ENCODE results near the gene CYP2D6.
"Not testable (repeated sequence)": the region's sequence is repeated elsewhere in the genome, so short reads cannot be mapped to it uniquely, and the experiment has no call there.

The CYP2D6 gene

DNA sequence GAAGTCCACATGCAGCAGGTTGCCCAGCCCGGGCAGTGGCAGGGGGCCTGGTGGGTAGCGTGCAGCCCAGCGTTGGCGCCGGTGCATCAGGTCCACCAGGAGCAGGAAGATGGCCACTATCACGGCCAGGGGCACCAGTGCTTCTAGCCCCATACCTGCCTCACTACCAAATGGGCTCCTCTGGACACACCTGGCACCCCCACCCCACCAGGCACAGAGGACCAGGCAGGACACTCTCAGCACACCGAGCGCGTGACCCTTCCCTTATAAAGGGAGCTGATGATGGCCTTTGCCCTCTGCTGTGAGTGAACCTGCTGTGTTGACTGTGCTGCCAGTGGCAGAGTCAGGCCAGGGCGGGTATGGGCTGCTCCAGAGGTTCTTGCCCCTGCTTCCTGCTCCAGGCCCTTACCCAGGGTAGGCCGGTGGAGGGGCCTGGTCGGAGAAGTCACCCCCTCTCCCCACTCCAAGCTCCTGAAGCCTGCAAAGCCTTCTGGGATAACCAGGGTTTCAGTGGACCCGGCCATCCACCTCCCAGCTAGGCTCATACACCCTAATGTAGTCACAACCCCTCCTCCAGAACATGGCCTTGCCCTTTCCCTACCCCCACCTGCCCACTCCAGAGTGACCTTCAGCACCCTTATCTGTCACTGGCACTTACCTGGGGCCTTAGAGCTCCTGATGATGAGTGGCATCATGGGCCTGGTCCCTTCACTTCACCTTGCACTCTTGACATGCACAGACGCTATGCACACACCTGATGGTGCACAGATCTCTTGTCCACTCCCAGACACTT lies at the start of gene CYP2D6:
TSS of gene CYP2D6 (minus strand) at position 172 of the 793 bp plus-strand sequence. CDS start at position 153, 19 bp downstream.
- TF ChIP-seq GATA3, GATA2 (IDR thresholded peaks at IDR 0.05; ENCODE audit: low read depth, low read length): not testable (repeated sequence)

DNA sequence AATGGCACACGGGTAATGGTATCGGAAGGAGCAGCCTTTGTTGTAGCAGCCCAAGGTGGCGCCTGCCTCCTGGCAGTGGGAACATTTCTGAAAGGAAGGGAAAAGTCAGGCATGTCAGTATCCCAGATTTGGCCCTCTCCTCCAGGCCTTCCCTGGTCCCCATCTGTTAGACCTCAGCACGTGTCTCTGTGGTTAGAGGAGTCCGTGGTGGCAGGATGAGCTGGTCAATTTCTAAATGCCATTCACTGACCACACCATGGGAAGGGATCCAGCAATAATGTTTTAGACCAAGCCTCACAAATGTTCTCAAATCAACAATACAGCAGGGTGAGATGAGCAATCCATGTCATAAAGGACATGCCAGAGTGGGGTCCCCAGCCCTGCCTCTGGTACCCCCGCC lies 49.0 kb upstream of the CYP2D6 start:
- no peak for TF ChIP-seq GATA3 (IDR thresholded peaks at IDR 0.05; ENCODE audit: low read depth, low read length)
- TF ChIP-seq GATA2 (IDR thresholded peaks at IDR 0.05; ENCODE audit: low read depth, low read length) = no peak

GRCh38 chr22:42178910-42179519 lies 48.4 kb upstream of the CYP2D6 start:
- no peak for TF ChIP-seq GATA2 (IDR thresholded peaks at IDR 0.05; ENCODE audit: low read depth, low read length)
- TF ChIP-seq GATA3 (IDR thresholded peaks at IDR 0.05; ENCODE audit: low read depth, low read length) = no peak

DNA sequence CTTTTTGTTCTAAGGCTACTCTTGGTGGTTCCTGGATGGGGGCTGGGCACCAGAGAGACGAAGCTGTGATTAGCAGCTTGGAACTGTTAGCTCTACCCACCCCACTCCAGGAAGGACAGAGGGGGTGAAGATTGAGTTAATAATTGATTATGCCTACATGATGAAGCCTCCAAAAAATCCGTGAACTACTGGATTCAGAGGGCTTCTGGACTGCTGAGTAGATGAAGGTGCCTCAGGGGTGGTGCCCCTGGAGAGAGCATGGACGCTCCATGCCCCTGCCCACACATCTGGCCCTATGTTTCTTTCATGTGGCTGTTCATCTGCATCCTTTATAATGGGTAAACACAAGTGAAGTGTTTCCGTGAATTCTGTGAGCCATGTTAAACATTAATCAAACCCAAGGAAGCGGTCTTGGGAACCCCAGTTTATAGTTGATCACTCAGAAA lies 47.3 kb upstream of the CYP2D6 start:
- TF ChIP-seq GATA3 (IDR thresholded peaks at IDR 0.05; ENCODE audit: low read depth, low read length) (no peak), GATA2 (IDR thresholded peaks at IDR 0.05; ENCODE audit: low read depth, low read length) (no peak)

DNA sequence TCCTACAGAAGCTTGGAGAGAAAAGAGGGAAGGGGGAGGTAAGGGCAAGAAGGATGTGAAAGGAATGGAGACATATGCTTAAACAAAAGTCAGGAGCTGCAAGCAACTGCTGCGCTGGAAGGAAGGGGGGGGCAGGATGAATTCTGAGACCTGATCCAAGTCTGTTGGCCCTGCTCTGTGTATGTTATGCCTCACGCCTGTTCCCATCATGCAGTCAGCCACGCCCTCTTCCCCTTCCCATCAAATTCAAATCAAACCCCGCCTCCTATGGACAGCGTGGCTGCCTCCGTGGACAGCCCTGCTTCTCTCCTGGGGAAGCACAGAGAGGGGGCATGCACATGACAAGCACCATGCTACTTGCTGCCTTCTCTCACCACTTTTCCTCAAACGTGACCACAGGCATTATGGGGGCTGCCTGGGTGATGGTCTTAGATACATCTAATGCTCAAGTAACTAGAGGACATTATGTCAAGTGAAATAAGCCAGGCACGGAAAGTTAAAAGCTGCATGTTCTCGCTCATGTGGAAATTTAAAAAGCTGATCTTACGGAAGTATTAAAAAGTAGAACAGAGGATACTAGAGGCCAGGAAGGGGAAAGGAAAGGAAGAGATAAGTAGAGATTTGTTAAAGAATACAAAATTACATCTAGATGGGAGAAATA lies 45.8 kb upstream of the CYP2D6 start:
- TF ChIP-seq GATA2 (IDR thresholded peaks at IDR 0.05; ENCODE audit: low read depth, low read length) (no peak), GATA3 (IDR thresholded peaks at IDR 0.05; ENCODE audit: low read depth, low read length) (no peak)

GRCh38 chr22:42174062-42174461 lies 43.5 kb upstream of the CYP2D6 start:
- no peak for TF ChIP-seq GATA2 (IDR thresholded peaks at IDR 0.05; ENCODE audit: low read depth, low read length)
- TF ChIP-seq GATA3 (IDR thresholded peaks at IDR 0.05; ENCODE audit: low read depth, low read length) = no peak

DNA sequence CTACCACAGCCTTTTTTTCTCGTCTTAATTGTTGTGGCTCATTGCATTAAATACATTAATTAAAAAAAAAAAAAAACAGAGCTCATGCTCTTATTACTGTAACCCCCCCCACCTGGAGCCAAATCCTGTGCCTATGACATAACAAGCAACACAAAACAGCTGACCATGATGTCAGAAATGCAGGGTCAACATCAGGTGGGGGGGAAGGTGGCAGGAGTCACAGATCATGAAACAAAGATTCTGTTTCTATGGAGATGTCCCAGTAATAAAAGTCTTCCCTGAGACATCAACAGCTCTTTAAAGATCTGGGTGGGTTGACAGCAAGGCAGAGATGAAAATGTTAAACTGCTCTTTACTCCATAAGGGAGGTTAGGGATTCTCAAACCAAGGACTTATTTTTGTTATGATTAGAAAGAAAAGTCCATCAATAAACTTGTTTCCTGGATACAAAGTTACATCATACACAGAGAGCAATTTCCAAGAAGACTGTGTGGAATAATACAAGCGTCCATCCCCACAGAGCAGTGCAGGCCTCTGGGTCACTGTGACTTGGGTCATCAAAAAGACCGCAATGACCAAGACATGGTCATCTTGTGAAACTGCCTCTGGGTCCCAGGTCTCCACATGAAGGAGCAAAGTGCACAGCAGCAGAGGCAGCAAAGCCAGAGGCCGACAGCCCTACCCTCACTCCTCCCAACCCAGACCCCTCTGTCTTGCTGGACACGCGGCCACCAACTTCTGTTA lies 42.7 kb upstream of the CYP2D6 start:
- no peak for TF ChIP-seq GATA2 (IDR thresholded peaks at IDR 0.05; ENCODE audit: low read depth, low read length)
- no peak for TF ChIP-seq GATA3 (IDR thresholded peaks at IDR 0.05; ENCODE audit: low read depth, low read length)

GRCh38 chr22:42172773-42173172 lies 42.2 kb upstream of the CYP2D6 start:
- no peak for TF ChIP-seq GATA3 (IDR thresholded peaks at IDR 0.05; ENCODE audit: low read depth, low read length)
- no peak for TF ChIP-seq GATA2 (IDR thresholded peaks at IDR 0.05; ENCODE audit: low read depth, low read length)

DNA sequence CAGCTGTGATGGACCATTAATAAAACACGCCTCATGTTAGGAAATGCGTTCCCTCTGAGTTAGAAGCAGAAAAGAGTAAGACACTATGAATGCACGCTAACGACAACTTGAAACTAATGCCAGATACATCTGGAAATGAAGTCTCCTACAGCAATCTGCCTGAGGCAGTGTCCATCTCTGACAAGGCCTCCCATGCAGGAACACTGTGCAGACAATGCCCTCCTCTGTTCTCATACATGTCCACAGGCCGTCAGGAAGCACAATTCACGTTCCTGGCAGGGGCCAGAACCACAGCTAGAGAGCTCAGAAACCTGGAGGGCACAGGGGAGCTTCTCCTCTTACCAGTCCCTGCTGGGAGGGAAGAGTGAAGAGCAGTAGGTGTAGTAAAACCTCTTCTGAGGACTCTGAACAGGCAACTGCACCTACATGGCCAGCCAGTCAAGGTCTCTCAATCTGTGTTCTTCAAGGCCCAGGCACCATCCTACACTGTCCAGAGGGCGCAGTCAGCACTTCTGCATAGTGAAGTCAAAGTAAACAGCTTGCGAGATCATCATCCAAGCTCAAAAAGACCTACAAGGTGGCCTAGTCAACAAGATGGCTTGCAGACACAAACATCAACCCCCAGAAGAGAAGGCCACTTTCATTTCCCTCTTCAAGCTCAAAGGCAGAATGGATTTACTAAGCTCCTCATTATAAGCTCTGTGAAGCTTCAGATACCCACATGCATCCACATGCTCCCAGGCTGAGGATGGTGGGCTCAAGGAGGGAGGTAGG lies 41.5 kb upstream of the CYP2D6 start:
- TF ChIP-seq GATA3 (IDR thresholded peaks at IDR 0.05; ENCODE audit: low read depth, low read length) (no peak), GATA2 (IDR thresholded peaks at IDR 0.05; ENCODE audit: low read depth, low read length) (no peak)

DNA sequence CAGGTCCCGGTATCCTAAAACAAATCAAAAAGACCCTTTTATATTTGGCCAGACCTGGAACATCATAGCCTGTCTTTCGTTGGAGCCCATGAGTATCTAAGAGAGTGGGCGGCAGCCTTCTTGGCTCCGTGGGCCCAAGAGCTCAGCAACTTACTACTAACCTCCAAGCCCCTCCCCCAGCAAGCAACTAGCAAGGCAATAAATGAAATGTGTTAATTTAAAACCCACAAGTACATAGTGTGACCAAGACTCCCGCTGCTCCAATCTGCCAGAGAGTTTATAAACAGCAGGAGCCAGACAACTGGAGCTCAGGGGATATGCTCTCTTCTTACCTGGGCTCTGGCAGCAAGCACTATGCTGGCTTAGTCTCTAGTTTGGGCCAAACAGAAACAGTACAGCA lies 40.8 kb upstream of the CYP2D6 start:
- TF ChIP-seq GATA3 (IDR thresholded peaks at IDR 0.05; ENCODE audit: low read depth, low read length) = no peak
- TF ChIP-seq GATA2 (IDR thresholded peaks at IDR 0.05; ENCODE audit: low read depth, low read length) = no peak

DNA sequence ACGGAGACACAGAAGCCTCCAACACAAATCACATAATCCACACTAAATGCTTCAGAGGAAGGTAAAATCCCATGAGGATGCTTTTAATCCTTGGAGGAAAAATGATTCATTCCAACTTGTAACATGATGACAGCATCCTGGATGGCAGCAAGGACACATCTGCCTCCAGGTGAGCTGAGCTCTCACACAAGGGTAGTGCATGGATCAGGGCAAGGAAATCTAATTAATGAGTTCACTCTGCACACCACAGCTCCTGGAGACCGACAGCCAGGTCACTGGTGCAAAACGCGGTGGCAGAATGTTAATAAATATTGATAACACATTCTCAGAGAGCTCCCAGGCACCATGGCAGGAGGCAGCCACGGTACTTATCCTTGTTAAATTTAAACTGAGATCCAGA lies 40.3 kb upstream of the CYP2D6 start:
- TF ChIP-seq GATA3 (IDR thresholded peaks at IDR 0.05; ENCODE audit: low read depth, low read length) = no peak
- no peak for TF ChIP-seq GATA2 (IDR thresholded peaks at IDR 0.05; ENCODE audit: low read depth, low read length)

DNA sequence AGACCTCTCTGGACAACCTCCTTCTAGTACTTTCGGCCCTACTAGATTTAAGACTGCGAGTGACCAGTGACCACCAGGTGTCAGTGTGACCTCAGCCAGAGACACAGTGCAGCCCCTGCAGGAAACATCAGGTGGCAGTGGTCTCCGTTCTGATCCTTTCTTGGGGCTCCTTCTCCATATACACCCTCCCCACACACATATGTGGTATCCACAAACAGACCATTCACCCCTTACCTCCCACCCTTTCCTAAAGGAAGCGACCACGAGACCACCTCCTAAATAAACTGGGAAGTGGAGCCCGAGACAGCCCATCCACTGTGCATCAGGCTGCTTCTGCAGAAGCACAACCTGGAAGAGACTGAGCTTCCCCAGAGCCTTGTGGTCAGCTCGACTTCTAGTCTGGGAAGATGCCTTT lies 38.5 kb upstream of the CYP2D6 start:
- TF ChIP-seq GATA3 (IDR thresholded peaks at IDR 0.05; ENCODE audit: low read depth, low read length) (no peak), GATA2 (IDR thresholded peaks at IDR 0.05; ENCODE audit: low read depth, low read length) (no peak)

DNA sequence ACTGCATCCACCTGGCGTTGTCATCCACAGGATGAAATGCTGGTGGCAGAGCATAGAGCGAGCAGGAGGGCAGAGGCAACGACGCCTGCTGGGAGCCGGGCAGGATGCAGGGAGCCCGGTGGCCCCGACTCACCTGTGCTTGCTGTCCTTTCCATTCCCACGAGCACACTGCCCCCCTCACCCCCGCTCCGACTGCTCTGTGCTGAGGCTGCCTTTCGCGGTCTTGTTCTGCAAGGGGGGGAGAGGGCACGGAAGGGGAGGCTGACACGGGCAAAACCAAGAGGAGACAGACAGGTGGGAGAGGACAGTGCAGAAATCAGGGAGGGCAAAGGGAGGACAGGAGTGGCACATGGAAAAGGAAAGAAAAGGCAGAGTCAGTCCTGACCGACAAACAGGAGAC lies 37.9 kb upstream of the CYP2D6 start:
- TF ChIP-seq GATA2 (IDR thresholded peaks at IDR 0.05; ENCODE audit: low read depth, low read length) = no peak
- TF ChIP-seq GATA3 (IDR thresholded peaks at IDR 0.05; ENCODE audit: low read depth, low read length) = no peak
